ENCODE results near the gene NNT. TPM values are rescaled to one million over a fixed set of nuclear protein-coding genes. Genes with fewer than 3 reads are reported as not detected.

NNT gene
- total and polyA plus RNA-seq, 10 of the 15 experiments (the other 5 are each of a cell fraction or from before 2014, with no cell fraction given) = 20.8 to 73.1 (median 51.9) TPM

- H3K4me3 ChIP-seq = no peak overlapping the region
- 41% methylated on average over 2 of the region's 2 CpGs for WGBS (ENCODE audit: insufficient coverage, insufficient replicate concordance, low lambda C conversion rate, missing lambda C conversion rate)
- H4K20me1 ChIP-seq (ENCODE audit: control insufficient read depth, insufficient read depth) = no peaks in the 10 kb centered on the region
- H3K36me3 ChIP-seq (ENCODE audit: control insufficient read depth in 2 of 2, insufficient read depth in 2 of 2, low read length in 1 of 2) = no peaks in the 10 kb centered on the region
- no peak for TF ChIP-seq ZNF622 (IDR thresholded peaks at IDR 0.05)
- no peak for TF ChIP-seq CREB1 (IDR thresholded peaks at IDR 0.05; ENCODE audit: low read depth)
- no peak for TF ChIP-seq KAT2A (conservative IDR thresholded peaks at IDR 0.05; ENCODE audit: control insufficient read depth, low read depth, low read length)
- no peak for TF ChIP-seq NRF1 (conservative IDR thresholded peaks at IDR 0.05; ENCODE audit: low read depth, low read length)
- no peak for TF ChIP-seq KLF5 (IDR thresholded peaks at IDR 0.05; ENCODE audit: partially characterized antibody)
- TF ChIP-seq BHLHE40 (IDR thresholded peaks at IDR 0.05; ENCODE audit: borderline replicate concordance in 1 of 2, low read depth in 2 of 2, low read length in 1 of 2) = no peak
- TF ChIP-seq USF2 (IDR thresholded peaks at IDR 0.05; ENCODE audit: borderline replicate concordance, low read depth, low read length) = no peak
- TF ChIP-seq BCL3 (IDR thresholded peaks at IDR 0.05; ENCODE audit: borderline replicate concordance, insufficient read depth, low read depth, low read length, poor library complexity, severe bottlenecking) = no peak
- no peak for TF ChIP-seq ZNF384 (IDR thresholded peaks at IDR 0.05; ENCODE audit: borderline replicate concordance, low read depth, low read length)
- TF ChIP-seq HSF1 (IDR thresholded peaks at IDR 0.05; ENCODE audit: low read depth, low read length) = no peak
- no peak for TF ChIP-seq NR2C2 (IDR thresholded peaks at IDR 0.05; ENCODE audit: borderline replicate concordance, control insufficient read depth, insufficient read length, low read depth)
- in situ Hi-C loops (cut with MboI) = loop anchor here (10.0 to 25.0 kb wide), 2 partner anchors 594 to 1031 kb away; no protein-coding TSS in a partner anchor
- H3K4me2 ChIP-seq (ENCODE audit: control insufficient read depth, insufficient read depth) = no peak overlapping the region
- no peaks in the 10 kb centered on the region for H3K9me3 ChIP-seq (replicated peaks; ENCODE audit: control insufficient read depth, insufficient read depth, low read length)
- RAD21 ChIA-PET (ENCODE audit: unreplicated experiment) = interaction anchor here (1.4 to 2.9 kb wide), 3 partner anchors 100 to 602 kb away, joined by 4 to 17 read pairs (median 4); no protein-coding TSS in a partner anchor
- FAIRE-seq (no peak), ATAC-seq (no peak), DNase-seq (ENCODE audit: low read depth, low spot score) (no peak)
- no peak overlapping the region for H2AFZ ChIP-seq (ENCODE audit: control insufficient read depth, low read depth, low read length)
- intact Hi-C loops (cut with micrococcal nuclease; ENCODE audit: unreplicated experiment) = loop anchor here (5.0 kb wide), 1 partner anchor 1041 kb away; no protein-coding TSS in a partner anchor
- no peak overlapping the region for H3K27ac ChIP-seq (ENCODE audit: control insufficient read depth, insufficient read depth)
- BruUV-seq (replicated peaks) = no TSS peak
- no peak overlapping the region for H3K9ac ChIP-seq (ENCODE audit: control insufficient read depth, insufficient read depth, low read length)
- H3K4me1 ChIP-seq (ENCODE audit: control insufficient read depth, insufficient read depth, low read length) = no peaks in the 10 kb centered on the region
- no peaks in the 10 kb centered on the region for H3K79me2 ChIP-seq (ENCODE audit: control insufficient read depth, insufficient read depth, low read length)
- no peaks in the 10 kb centered on the region; a peak in 1 of 4 replicates for H3K27me3 ChIP-seq (replicated peaks in 1 of 2; ENCODE audit: control insufficient read depth in 2 of 2, insufficient read depth in 2 of 2, low read length in 1 of 2)
- SMC1A ChIA-PET (ENCODE audit: uncharacterized antibody, unreplicated experiment) = interaction anchor here (0.6 to 3.0 kb wide), 6 partner anchors 8 to 1043 kb away, joined by 3 to 26 read pairs (median 4); no protein-coding TSS in a partner anchor
- POLR2A ChIA-PET = interaction anchor here (0.5 to 0.7 kb wide), 2 partner anchors 354 to 855 kb away, joined by 3 read pairs; no protein-coding TSS in a partner anchor
- CTCF ChIA-PET = interaction anchor here (0.6 to 6.2 kb wide), 9 partner anchors 14 to 873 kb away, joined by 3 to 80 read pairs (median 3); no protein-coding TSS in a partner anchor
These were observed 127.9 kb downstream of the NNT start for GRCh38 chr5:43730832-43731342.

All from GM12878 (cell line).